Measurements from ENCODE around the gene PPM1E.

GRCh38 chr17:58996968-58997367 lies 241.3 kb downstream of the PPM1E start:
- TF ChIP-seq FOXP2 (optimal IDR thresholded peaks at IDR 0.05; ENCODE audit: control extremely low read depth, extremely low read length, insufficient read depth) (no peak), POLR2AphosphoS5 (IDR thresholded peaks at IDR 0.05; ENCODE audit: borderline replicate concordance, low read depth, low read length) (no peak), EZH2 (IDR thresholded peaks at IDR 0.05) (no peak)
